Astrocyte (in vitro differentiated cells and primary cell): Measurements from ENCODE around the gene MIPOL1.

Experiments
- CTCF ChIP-seq: IDR thresholded peaks from 2 replicates; pipeline ENCODE4 v1.5.1; 2011; ENCODE audit warnings: low read depth, mild to moderate bottlenecking, inconsistent platforms, low read length, moderate library complexity; ENCODE audit not compliant: insufficient read depth
- EZH2 ChIP-seq: IDR thresholded peaks from 2 replicates; pipeline ENCODE4 v1.6.1; 2012; ENCODE audit warnings: mild to moderate bottlenecking, low read length, inconsistent platforms; ENCODE audit not compliant: insufficient read depth

- TF ChIP-seq CTCF (no peak), EZH2 (no peak)
Observed at GRCh38 chr14:37343307-37344094, 145.8 kb downstream of the MIPOL1 start.
